ENCODE measurements around the gene VAMP5.

The VAMP5 gene

DNA sequence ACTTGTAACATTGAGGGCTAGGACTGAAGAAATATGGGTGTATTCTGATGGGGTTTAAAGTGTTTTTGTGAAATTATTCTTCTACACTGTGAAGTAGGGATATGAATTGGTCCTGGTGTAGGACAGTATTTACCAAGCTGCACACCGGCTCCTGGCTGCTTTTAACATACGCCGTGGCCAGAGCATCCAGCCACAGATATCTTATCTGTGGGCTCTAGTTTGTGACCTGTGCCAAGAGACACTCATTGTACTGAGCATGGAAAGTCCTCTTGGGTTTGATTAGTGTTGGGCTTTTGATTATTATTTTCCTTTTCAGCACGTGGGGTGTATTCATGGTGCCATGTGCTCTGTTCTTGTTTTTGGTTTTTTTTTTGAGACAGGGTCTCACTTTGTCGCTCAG lies 39.8 kb downstream of the VAMP5 start:
- no peak for TF ChIP-seq CTCF (IDR thresholded peaks at IDR 0.05; ENCODE audit: low read depth, low read length, missing control alignments)
- peaks cover 66% of the 10 kb centered on the region for H3K36me3 ChIP-seq (replicated peaks)
- no peak overlapping the region for H3K4me3 ChIP-seq (ENCODE audit: low read depth, low read length)
- in situ Hi-C loops (cut with HindIII; ENCODE audit: low pct_ligation_motif_present, low sequenced_read_pairs) = no loop called here
- no peak for DNase-seq
- no peak overlapping the region for H3K27ac ChIP-seq
- H3K27me3 ChIP-seq (replicated peaks) = no peaks in the 10 kb centered on the region

GRCh38 chr2:85628658-85629057 lies 44.4 kb downstream of the VAMP5 start:
- no peak overlapping the region for H3K4me3 ChIP-seq (ENCODE audit: low read depth, low read length)
- peaks cover 79% of the 10 kb centered on the region for H3K36me3 ChIP-seq (replicated peaks)
- no peaks in the 10 kb centered on the region for H3K27me3 ChIP-seq (replicated peaks)
- in situ Hi-C loops (cut with HindIII; ENCODE audit: low pct_ligation_motif_present, low sequenced_read_pairs) = no loop called here
- no peak for TF ChIP-seq CTCF (IDR thresholded peaks at IDR 0.05; ENCODE audit: low read depth, low read length, missing control alignments)
- DNase-seq = no peak
- H3K27ac ChIP-seq = no peak overlapping the region

- Histone ChIP-seq H3K27ac (no peak overlapping the region), H3K36me3 (replicated peaks) (peaks cover 72% of the 10 kb centered on the region), H3K27me3 (replicated peaks) (no peaks in the 10 kb centered on the region), H3K4me3 (ENCODE audit: low read depth, low read length) (no peak overlapping the region)
- no peak for DNase-seq
- TF ChIP-seq CTCF (IDR thresholded peaks at IDR 0.05; ENCODE audit: low read depth, low read length, missing control alignments) = no peak
- in situ Hi-C loops (cut with HindIII; ENCODE audit: low pct_ligation_motif_present, low sequenced_read_pairs) = no loop called here
Measured at GRCh38 chr2:85631316-85631715, 47.1 kb downstream of the VAMP5 start.

GRCh38 chr2:85635011-85635410 lies 50.8 kb downstream of the VAMP5 start:
- Histone ChIP-seq H3K4me3 (ENCODE audit: low read depth, low read length) (no peak overlapping the region), H3K27me3 (replicated peaks) (no peaks in the 10 kb centered on the region), H3K27ac (no peak overlapping the region), H3K36me3 (replicated peaks) (peaks cover 74% of the 10 kb centered on the region)
- TF ChIP-seq CTCF (IDR thresholded peaks at IDR 0.05; ENCODE audit: low read depth, low read length, missing control alignments) = no peak
- in situ Hi-C loops (cut with HindIII; ENCODE audit: low pct_ligation_motif_present, low sequenced_read_pairs) = no loop called here
- no peak for DNase-seq

GRCh38 chr2:85635636-85636035 lies 51.4 kb downstream of the VAMP5 start:
- peaks cover 74% of the 10 kb centered on the region for H3K36me3 ChIP-seq (replicated peaks)
- DNase-seq = no peak
- in situ Hi-C loops (cut with HindIII; ENCODE audit: low pct_ligation_motif_present, low sequenced_read_pairs) = no loop called here
- no peak overlapping the region for H3K4me3 ChIP-seq (ENCODE audit: low read depth, low read length)
- H3K27ac ChIP-seq = no peak overlapping the region
- H3K27me3 ChIP-seq (replicated peaks) = no peaks in the 10 kb centered on the region
- no peak for TF ChIP-seq CTCF (IDR thresholded peaks at IDR 0.05; ENCODE audit: low read depth, low read length, missing control alignments)

DNA sequence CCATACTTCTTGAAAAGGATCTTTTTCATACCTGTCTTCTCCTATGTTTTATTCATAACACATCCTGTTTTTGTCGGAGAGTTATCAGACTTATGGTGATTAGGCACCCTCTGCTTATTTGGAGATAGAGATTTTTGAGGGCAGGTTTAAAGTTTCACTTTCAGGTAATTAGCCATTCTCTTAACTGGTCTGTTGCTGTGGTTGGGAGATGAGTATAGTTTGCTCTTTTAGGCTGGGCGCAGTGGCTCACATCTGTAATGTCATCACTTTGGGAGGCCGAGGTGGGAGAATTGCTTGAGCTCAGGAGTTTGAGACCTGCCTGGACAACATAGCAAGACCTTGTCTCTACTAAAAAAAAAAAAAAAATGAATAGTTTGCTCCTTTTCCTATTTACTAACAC lies 58.5 kb downstream of the VAMP5 start:
- Histone ChIP-seq H3K27me3 (replicated peaks) (no peaks in the 10 kb centered on the region), H3K36me3 (replicated peaks) (peaks cover 86% of the 10 kb centered on the region), H3K4me3 (ENCODE audit: low read depth, low read length) (no peak overlapping the region), H3K27ac (no peak overlapping the region)
- in situ Hi-C loops (cut with HindIII; ENCODE audit: low pct_ligation_motif_present, low sequenced_read_pairs) = no loop called here
- no peak for TF ChIP-seq CTCF (IDR thresholded peaks at IDR 0.05; ENCODE audit: low read depth, low read length, missing control alignments)
- DNase-seq = no peak

Measured in brain microvascular endothelial cell (primary cell).